ENCODE data around the gene RECQL5.

DNA sequence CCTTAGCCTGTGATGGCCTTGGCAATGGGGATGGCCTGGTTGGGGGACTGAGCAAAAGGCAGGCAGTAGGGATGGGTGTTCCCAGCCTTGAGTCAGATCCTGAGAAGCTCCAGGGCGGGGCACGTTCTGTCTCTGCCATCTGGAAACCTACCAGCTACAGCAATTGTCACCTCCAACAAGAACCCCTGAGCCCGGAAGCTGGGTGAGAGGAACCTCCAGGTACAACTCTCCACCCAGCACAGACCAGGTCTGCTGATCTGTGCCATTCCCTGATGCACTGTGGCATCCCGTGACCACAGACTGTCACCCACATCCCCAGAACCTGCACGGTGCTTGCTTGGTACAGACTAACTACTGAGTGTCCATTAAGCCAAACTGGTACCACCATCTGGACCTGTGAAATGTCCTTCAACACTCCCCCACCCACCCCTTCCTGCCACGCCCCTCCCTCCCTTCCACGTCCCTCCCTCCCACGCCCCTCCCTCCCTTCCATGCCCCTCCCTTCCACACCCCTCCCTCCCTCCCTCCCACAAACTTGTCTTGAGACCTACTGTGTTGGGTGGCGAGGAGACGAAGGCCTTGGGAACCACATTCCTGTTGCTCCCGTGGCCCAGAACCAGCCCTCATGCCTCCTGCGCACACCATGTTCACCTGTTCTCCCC is 62.8 kb downstream of the RECQL5 start:
- TF ChIP-seq CTCF (IDR thresholded peaks at IDR 0.05) (no peak), EP300 (IDR thresholded peaks at IDR 0.05) (no peak), POLR2AphosphoS5 (IDR thresholded peaks at IDR 0.05) (no peak)

Measured in esophagus muscularis mucosa (tissue), 4 donors.